Suprapubic skin (tissue), 4 donors: ENCODE data around the gene ZFYVE28. TPM values are rescaled to one million over a fixed set of nuclear protein-coding genes. Genes with fewer than 3 reads are reported as not detected.

Experiments
- DNase-seq, 2 donors: peaks; one replicate each; pipeline ENCODE4 v3.0.0-alpha.2; 2019; ENCODE audit warnings: low spot score in 2 of 2
- H3K27ac ChIP-seq: fragments of 200-600 bp; sonication (generic); one replicate; pipeline ENCODE4 v1.5.1; 2019
- H3K27me3 ChIP-seq: fragments of 200-600 bp; sonication (generic); one replicate; pipeline ENCODE4 v1.5.1; 2019
- H3K36me3 ChIP-seq: fragments of 200-600 bp; sonication (generic); one replicate; pipeline ENCODE4 v1.5.1; 2019
- H3K4me1 ChIP-seq: fragments of 200-600 bp; sonication (generic); one replicate; pipeline ENCODE4 v1.5.1; 2019
- H3K4me3 ChIP-seq: fragments of 200-600 bp; sonication (generic); one replicate; pipeline ENCODE4 v1.5.1; 2019; ENCODE audit warnings: mild to moderate bottlenecking
- H3K9me3 ChIP-seq: fragments of 200-600 bp; sonication (generic); one replicate; pipeline ENCODE4 v1.5.1; 2019
- EP300 ChIP-seq: sonication (generic); formaldehyde crosslinking; IDR thresholded peaks from one replicate; pipeline ENCODE4 v1.6.1; 2017; ENCODE audit warnings: antibody characterized with exemption
- POLR2A ChIP-seq, 2 donors: fragments of 450-650 bp; IDR thresholded peaks; one replicate each; pipeline ENCODE4 v1.6.1; 2017; ENCODE audit warnings: antibody characterized with exemption in 2 of 2, mild to moderate bottlenecking in 2 of 2, moderate library complexity in 2 of 2
- POLR2AphosphoS5 ChIP-seq, 3 donors: sonication (generic); formaldehyde crosslinking; IDR thresholded peaks; one replicate each; pipeline ENCODE4 v1.6.1; 2017; ENCODE audit warnings: antibody characterized with exemption in 3 of 3
- WGBS: methylation state at CpG from one replicate; pipeline ENCODE4 v1.1.5; 2018; 5-methylcytosine and 5-hydroxymethylcytosine counted together
- total RNA-seq, 4 donors: library from RNA; depleted of rRNA; stranded (reverse); fragments of >200 nt; gene quantifications; one replicate each; pipeline ENCODE4 v1.1.0, GENCODE V29; 2016
- TF ChIP-seq, protein P1 (sequence below), 2 donors: fragments of 200-600 bp in 1 of 2; fragments of 450-650 bp in 1 of 2; sonication (generic) in 1 of 2; IDR thresholded peaks; one replicate each; pipeline ENCODE4 v1.5.1; 2016 to 2019; ENCODE audit warnings: antibody characterized with exemption in 2 of 2, mild to moderate bottlenecking in 1 of 2, moderate library complexity in 1 of 2

Gene ZFYVE28
- total RNA-seq, 4 donors from 2014 or later = 7.6 to 21.3 (median 9.9) TPM

DNA sequence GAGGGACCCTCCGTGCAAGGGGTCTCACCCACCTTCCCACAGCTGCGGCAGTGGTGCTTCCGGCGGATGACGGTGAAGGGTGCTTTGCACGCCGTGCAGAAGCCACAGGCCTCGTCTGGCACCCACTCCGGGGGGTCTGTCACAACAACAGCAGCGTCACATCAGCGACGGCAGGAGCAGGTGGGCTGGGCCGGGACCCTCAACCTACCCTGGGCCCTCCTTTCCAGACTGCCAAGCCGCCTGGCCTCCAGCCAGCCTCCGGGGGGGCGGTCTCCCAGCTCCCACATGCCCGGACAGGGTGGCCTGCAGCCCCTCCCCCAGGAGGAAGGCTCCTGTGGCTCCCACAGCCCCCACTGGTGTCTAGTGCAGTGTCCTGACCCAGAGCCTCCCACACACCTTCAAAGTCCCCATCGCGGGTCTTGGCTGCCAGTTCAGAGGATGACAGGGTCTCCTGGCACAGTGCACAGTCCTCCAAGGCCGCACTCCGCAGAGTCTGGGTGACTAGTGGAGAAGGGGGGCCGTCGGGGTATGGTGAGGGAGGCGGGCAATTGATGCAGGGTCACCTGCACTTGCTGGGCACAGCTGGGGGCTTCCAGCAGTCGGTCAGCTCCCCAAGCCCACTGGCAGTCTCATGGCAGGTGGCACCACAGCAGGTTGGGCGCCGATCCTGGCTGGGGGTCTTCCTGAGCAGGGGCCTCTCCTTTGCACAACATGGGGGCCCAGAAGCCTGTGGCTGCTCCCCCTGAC lies 147.0 kb downstream of the ZFYVE28 start:
- Histone ChIP-seq H3K9me3 (no peaks in the 10 kb centered on the region), H3K27ac (no peak overlapping the region), H3K4me3 (no peak overlapping the region), H3K4me1 (peaks cover 2% of the 10 kb centered on the region), H3K36me3 (peaks cover 10% of the 10 kb centered on the region), H3K27me3 (no peaks in the 10 kb centered on the region)
- DNase-seq = no peak
- no peak for TF ChIP-seq EP300
- TF ChIP-seq POLR2AphosphoS5 (IDR thresholded peaks at IDR 0.05) = no peak
- TF ChIP-seq, protein P1, sequence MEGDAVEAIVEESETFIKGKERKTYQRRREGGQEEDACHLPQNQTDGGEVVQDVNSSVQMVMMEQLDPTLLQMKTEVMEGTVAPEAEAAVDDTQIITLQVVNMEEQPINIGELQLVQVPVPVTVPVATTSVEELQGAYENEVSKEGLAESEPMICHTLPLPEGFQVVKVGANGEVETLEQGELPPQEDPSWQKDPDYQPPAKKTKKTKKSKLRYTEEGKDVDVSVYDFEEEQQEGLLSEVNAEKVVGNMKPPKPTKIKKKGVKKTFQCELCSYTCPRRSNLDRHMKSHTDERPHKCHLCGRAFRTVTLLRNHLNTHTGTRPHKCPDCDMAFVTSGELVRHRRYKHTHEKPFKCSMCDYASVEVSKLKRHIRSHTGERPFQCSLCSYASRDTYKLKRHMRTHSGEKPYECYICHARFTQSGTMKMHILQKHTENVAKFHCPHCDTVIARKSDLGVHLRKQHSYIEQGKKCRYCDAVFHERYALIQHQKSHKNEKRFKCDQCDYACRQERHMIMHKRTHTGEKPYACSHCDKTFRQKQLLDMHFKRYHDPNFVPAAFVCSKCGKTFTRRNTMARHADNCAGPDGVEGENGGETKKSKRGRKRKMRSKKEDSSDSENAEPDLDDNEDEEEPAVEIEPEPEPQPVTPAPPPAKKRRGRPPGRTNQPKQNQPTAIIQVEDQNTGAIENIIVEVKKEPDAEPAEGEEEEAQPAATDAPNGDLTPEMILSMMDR (IDR thresholded peaks at IDR 0.05) = no peak
- no peak for TF ChIP-seq POLR2A (IDR thresholded peaks at IDR 0.05)
- WGBS = 87% methylated on average over 9 of the region's 27 CpGs

DNA sequence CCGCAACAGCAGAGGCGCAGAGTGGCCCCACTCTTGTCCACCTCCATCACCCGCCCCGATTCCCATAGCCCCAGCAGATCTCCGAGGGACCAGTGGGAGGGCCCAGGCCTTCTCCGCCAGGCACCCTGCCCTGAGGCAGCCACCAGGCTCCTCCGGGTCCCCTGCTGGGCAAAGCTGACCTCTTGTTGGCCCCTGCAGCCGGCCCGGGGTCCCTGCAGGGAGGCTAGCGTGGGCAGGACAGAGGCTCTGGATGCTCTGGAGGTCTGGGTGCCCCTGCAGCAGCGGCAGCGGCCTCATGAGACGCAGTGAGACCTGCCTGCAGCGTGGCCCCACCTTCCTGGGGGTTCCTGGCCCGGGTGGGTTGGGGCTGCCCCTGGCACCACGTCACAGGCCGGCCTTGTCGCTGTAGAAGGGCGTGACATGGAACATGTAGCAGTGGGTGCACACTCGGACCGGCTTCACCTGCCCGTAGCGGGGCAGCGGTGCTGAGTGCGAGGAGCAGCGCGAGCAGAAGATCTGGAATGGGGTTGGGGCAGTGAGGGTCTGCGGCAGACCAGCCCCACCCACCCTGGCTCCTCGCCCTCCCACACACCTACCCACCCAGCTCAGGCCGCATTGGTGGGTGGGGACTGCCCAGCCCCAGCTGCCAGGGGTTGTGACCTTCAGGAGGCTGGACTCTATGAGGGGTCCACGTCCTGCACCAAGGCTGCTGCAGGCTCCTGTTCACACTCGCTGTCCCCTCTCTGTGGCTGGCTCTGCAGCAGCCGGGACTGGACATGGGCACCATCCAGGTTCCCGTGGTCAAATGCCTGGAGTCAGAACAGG lies 147.9 kb downstream of the ZFYVE28 start:
- TF ChIP-seq EP300 (no peak), POLR2AphosphoS5 (IDR thresholded peaks at IDR 0.05) (no peak), POLR2A (IDR thresholded peaks at IDR 0.05) (no peak)
- TF ChIP-seq, protein P1 (IDR thresholded peaks at IDR 0.05) = no peak
- Histone ChIP-seq H3K9me3 (no peaks in the 10 kb centered on the region), H3K36me3 (peaks cover 10% of the 10 kb centered on the region), H3K4me3 (no peak overlapping the region), H3K4me1 (peaks cover 11% of the 10 kb centered on the region), H3K27ac (no peak overlapping the region), H3K27me3 (no peaks in the 10 kb centered on the region)
- no peak for DNase-seq
- 95% methylated on average over 13 of the region's 34 CpGs for WGBS

DNA sequence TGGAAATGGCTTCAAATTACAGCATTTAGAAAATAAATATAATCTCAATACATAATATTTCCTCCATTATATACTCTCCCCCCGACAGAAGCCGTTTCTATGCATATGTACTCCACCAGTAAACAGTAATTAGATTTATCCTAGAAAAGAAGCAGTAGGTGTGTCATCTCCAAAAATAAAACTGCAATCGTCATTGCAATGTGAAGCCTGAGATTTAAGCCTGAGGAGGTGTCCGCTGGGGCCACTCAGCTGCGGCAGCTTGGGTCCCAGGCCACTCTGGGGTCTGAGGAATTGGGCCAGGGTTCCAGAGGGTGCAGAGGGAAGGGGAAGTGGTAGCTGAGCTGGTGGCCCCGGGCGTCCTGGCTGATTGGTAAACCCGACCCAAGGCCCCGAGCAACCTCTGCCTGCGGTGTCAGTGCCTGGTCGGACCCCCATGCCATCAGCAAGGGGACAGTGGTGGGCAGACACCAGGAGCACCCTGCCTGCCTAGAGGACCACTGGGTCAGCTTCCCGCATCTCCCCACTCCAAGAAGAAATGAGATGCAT lies 148.8 kb downstream of the ZFYVE28 start:
- WGBS = 78% methylated on average over 7 of the region's 12 CpGs
- Histone ChIP-seq H3K27ac (no peak overlapping the region), H3K36me3 (peaks cover 10% of the 10 kb centered on the region), H3K27me3 (no peaks in the 10 kb centered on the region), H3K4me3 (no peak overlapping the region), H3K4me1 (peaks cover 14% of the 10 kb centered on the region), H3K9me3 (no peaks in the 10 kb centered on the region)
- no peak for DNase-seq
- TF ChIP-seq POLR2A (IDR thresholded peaks at IDR 0.05) (no peak), POLR2AphosphoS5 (IDR thresholded peaks at IDR 0.05) (no peak), EP300 (no peak)
- TF ChIP-seq, protein P1 (IDR thresholded peaks at IDR 0.05) = no peak

DNA sequence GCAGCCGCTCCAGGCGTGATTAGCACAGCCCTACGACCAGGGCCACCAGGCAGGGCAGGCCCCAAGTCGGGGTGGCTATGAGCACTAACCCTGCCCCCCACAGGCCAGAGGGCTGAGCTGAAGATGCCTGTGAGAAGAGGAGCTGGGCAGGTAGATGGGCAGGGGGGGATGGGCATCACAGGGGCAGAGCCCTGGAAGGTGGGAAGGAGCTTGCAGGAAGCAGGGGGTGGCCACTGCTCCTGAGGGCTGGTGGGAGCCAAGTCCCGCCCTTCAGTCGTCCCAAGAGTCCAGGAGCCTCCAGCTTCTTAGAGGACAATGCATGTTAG lies 149.3 kb downstream of the ZFYVE28 start:
- TF ChIP-seq EP300 (no peak), POLR2A (IDR thresholded peaks at IDR 0.05) (no peak), POLR2AphosphoS5 (IDR thresholded peaks at IDR 0.05) (no peak)
- TF ChIP-seq, protein P1 (IDR thresholded peaks at IDR 0.05) = no peak
- Histone ChIP-seq H3K9me3 (no peaks in the 10 kb centered on the region), H3K4me1 (peaks cover 14% of the 10 kb centered on the region), H3K4me3 (no peak overlapping the region), H3K27me3 (no peaks in the 10 kb centered on the region), H3K36me3 (peaks cover 10% of the 10 kb centered on the region), H3K27ac (no peak overlapping the region)
- WGBS = 76% methylated on average over 6 of the region's 6 CpGs
- no peak for DNase-seq
